K562 (cell line): ENCODE measurements around the gene LRRC41. TPM values are rescaled to one million over a fixed set of nuclear protein-coding genes. Genes with fewer than 3 reads are reported as not detected.

Source experiments
- JUN ChIP-seq, 2 experiments: sonication (generic) in 1 of 2; formaldehyde crosslinking in 1 of 2; IDR thresholded peaks; 2 replicates each; pipeline versions ENCODE4 v1.6.1 to v1.8.0; 2012 to 2022; ENCODE audit warnings: borderline replicate concordance in 2 of 2, mild to moderate bottlenecking in 2 of 2, improper control_type of control experiment in 1 of 2, low read depth in 1 of 2, low read length in 1 of 2, missing genetic modification reagents in 1 of 2
- MED1 ChIP-seq: sonication (generic); formaldehyde crosslinking; IDR thresholded peaks from 2 replicates; pipeline ENCODE4 v1.8.1; 2023; ENCODE audit warnings: missing genetic modification reagents, borderline replicate concordance
- ZBTB33 ChIP-seq: sonication (generic); formaldehyde crosslinking; IDR thresholded peaks from 2 replicates; pipeline ENCODE4 v1.8.1; 2023; ENCODE audit warnings: mild to moderate bottlenecking, missing genetic modification reagents
- ZNF589 ChIP-seq: fragments of 200-800 bp; sonication (Bioruptor generic); IDR thresholded peaks from 2 replicates; pipeline ENCODE4 v1.6.1; 2016; ENCODE audit warnings: low read depth, missing genetic modification characterization, missing compliant biosample characterization
- ZSCAN29 ChIP-seq: fragments of 450-650 bp; IDR thresholded peaks from 2 replicates; pipeline ENCODE4 v1.6.1; 2017
- polyA plus RNA-seq, 8 experiments: library from polyadenylated mRNA; depleted of rRNA in 4 of 8; stranded (reverse) in 5 of 8; unstranded in 3 of 8; fragments of >200 nt; fragmentation: Nextera tagmentation in 2 of 8; fragmentation: Illumina TruSeq in 1 of 8; extraction: Ambion mirVana in 2 of 8; extraction: Trizol in 1 of 8; gene quantifications; 2 replicates each; pipeline versions ENCODE4 v1.2.1 to v1.2.3, GENCODE V29; 2011 to 2014; ENCODE audit warnings: inconsistent platforms in 1 of 8, missing spikeins in 1 of 8
- total RNA-seq, 7 experiments: library from RNA; depleted of rRNA in 6 of 7; stranded (reverse); fragments of >200 nt in 6 of 7; fragmentation: Illumina TruSeq in 2 of 7; extraction: Trizol in 2 of 7; gene quantifications; 2 replicates each; pipeline versions ENCODE4 v1.2.1 to v1.2.3, GENCODE V29; 2011 to 2021; ENCODE audit warnings: low replicate concordance in 1 of 7
- TF ChIP-seq, protein P1 (sequence below): fragments of 450-650 bp; IDR thresholded peaks from 2 replicates; pipeline ENCODE4 v1.6.1; 2014; ENCODE audit warnings: low read depth, mild to moderate bottlenecking, moderate library complexity, borderline replicate concordance
- TF ChIP-seq, protein P2 (sequence below): fragments of 250-450 bp; sonication (Bioruptor Pico); IDR thresholded peaks from 2 replicates; pipeline ENCODE4 v1.4.0; 2020

The LRRC41 gene
- total and polyA plus RNA-seq, 9 of the 15 experiments (the other 6 are each of a cell fraction or from before 2014, with no cell fraction given) = 10.5 to 64.7 (median 44.2) TPM

DNA sequence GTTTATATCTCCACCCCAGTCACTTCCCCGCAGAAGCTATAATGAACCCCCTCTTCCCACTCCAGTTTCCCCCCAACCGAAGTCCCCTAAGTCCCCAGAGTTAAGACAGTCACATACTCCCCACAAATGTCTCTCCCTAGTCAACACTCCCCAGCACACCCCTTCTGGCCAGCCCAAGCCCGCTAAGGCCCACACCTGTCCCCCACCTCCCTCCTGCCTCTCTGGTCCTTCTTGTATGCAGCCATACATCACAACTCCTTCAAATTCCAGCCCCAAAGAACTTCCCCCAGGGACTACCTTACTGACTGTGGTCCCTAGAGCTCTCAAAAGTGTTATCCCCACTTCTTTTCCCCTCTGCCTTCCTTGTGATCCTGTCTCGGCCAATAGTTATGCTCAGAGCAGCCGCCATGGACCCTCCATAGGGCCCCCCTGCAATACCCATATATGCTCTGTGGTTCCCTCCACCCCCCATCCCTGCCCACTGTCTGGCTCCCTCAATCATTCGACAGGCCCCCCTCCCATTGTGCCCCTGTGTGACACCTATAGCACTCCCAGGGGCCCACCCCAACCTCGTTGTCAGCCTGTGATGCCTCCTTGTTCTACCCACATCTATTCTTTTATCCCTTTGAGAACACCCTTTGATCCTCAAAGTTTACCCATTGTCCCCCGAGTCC is 39.4 kb upstream of the LRRC41 start (continued):
- no peak for TF ChIP-seq ZBTB33 (CRISPR knock-in tag)
- TF ChIP-seq JUN (IDR thresholded peaks at IDR 0.05; ENCODE audit: borderline replicate concordance, low read depth, low read length) = no peak
- TF ChIP-seq JUN (CRISPR knock-in tag; IDR thresholded peaks at IDR 0.05; ENCODE audit: borderline replicate concordance) = no peak
- TF ChIP-seq ZNF589 (CRISPR knock-in tag) = no peak
- no peak for TF ChIP-seq MED1 (CRISPR knock-in tag)
- no peak for TF ChIP-seq ZSCAN29
- TF ChIP-seq, protein P1, sequence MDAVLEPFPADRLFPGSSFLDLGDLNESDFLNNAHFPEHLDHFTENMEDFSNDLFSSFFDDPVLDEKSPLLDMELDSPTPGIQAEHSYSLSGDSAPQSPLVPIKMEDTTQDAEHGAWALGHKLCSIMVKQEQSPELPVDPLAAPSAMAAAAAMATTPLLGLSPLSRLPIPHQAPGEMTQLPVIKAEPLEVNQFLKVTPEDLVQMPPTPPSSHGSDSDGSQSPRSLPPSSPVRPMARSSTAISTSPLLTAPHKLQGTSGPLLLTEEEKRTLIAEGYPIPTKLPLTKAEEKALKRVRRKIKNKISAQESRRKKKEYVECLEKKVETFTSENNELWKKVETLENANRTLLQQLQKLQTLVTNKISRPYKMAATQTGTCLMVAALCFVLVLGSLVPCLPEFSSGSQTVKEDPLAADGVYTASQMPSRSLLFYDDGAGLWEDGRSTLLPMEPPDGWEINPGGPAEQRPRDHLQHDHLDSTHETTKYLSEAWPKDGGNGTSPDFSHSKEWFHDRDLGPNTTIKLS = no peak
- TF ChIP-seq, protein P2, sequence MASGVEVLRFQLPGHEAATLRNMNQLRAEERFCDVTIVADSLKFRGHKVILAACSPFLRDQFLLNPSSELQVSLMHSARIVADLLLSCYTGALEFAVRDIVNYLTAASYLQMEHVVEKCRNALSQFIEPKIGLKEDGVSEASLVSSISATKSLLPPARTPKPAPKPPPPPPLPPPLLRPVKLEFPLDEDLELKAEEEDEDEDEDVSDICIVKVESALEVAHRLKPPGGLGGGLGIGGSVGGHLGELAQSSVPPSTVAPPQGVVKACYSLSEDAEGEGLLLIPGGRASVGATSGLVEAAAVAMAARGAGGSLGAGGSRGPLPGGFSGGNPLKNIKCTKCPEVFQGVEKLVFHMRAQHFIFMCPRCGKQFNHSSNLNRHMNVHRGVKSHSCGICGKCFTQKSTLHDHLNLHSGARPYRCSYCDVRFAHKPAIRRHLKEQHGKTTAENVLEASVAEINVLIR (CRISPR knock-in tag) = no peak
